ENCODE measurements around the gene LYST. TPM values are rescaled to one million over a fixed set of nuclear protein-coding genes. Genes with fewer than 3 reads are reported as not detected.

LYST gene
- total and polyA plus RNA-seq, 2 of the 8 experiments (the other 6 are each of a cell fraction or from before 2014, with no cell fraction given), result 0.29 to 0.58 TPM

DNA sequence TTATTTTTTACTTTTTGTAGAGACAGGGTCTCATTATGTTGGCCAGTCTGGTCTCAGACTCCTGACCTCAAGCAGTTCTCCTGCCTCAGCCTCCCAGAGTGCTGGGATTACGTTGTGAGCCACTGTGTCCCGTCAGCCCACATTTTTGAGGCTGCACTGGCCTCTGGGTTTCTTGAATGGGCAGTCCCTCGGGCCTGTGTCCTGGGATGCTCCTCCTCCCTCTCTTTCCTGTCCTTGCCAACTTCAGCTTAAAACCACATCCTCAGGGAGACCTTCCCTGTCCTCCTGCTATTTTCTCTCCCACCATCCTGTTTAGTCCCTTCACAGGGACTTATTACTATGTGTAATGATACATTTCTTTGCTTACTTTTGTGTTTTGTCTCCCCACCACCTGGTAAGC lies 31.4 kb upstream of the LYST start:
- no peak overlapping the region for H3K4ac ChIP-seq (replicated peaks; ENCODE audit: insufficient read length, low read depth, low read length)
- H4K91ac ChIP-seq (replicated peaks; ENCODE audit: insufficient read length, low read length), result peak overlapping the region; percentile 32
- H2BK20ac ChIP-seq (ENCODE audit: low read length), result no peak overlapping the region
- H3K4me3 ChIP-seq (ENCODE audit: extremely low read depth in 1 of 4, insufficient read depth in 2 of 4, low read depth in 3 of 4, low read length in 4 of 4), result no peak overlapping the region
- H3K79me2 ChIP-seq (ENCODE audit: control insufficient read depth in 1 of 2, insufficient read depth in 2 of 2, low read length in 2 of 2), result no peaks in the 10 kb centered on the region
- POLR2A ChIA-PET (ENCODE audit: partially characterized antibody), result no interaction called here
- no peak overlapping the region for H4K5ac ChIP-seq (ENCODE audit: insufficient read length, low read depth, low read length)
- no peak overlapping the region for H3K9ac ChIP-seq (replicated peaks in 1 of 4; ENCODE audit: extremely low read depth in 1 of 4, low read depth in 3 of 4, low read length in 3 of 4)
- no peak overlapping the region for H2BK15ac ChIP-seq (ENCODE audit: low read length)
- no peak overlapping the region for H2BK5ac ChIP-seq (ENCODE audit: low read depth, low read length)
- FAIRE-seq, result no peak
- 92% methylated on average over 3 of the region's 3 CpGs; no CpG with 5 or more reads in 1 of the 2 experiments for WGBS, 2 experiments (ENCODE audit: extremely low coverage in 1 of 2, insufficient coverage in 1 of 2, insufficient read length in 1 of 2, insufficient replicate concordance in 2 of 2, low coverage in 1 of 2, low lambda C conversion rate in 2 of 2, missing lambda C conversion rate in 1 of 2)
- no peaks in the 10 kb centered on the region for H3K27me3 ChIP-seq (replicated peaks in 1 of 4; ENCODE audit: control insufficient read depth in 3 of 4, extremely low read depth in 1 of 4, insufficient read depth in 3 of 4, low read length in 3 of 4)
- H3K4me1 ChIP-seq (replicated peaks in 1 of 4; ENCODE audit: control insufficient read depth in 3 of 4, insufficient read depth in 4 of 4, low read length in 3 of 4), result no peaks in the 10 kb centered on the region
- no peak overlapping the region for H3K18ac ChIP-seq (ENCODE audit: extremely low read depth, low read length)
- DNase-seq (ENCODE audit: low read depth in 1 of 2, low spot score in 2 of 2), result no peak
- no peak overlapping the region for H3K4me2 ChIP-seq (ENCODE audit: insufficient read depth in 1 of 2, low read depth in 2 of 2, low read length in 2 of 2)
- no peak overlapping the region for H2BK12ac ChIP-seq (ENCODE audit: low read depth, low read length)
- CTCF ChIA-PET (ENCODE audit: partially characterized antibody), result no interaction called here
- no peak overlapping the region for H3K27ac ChIP-seq (ENCODE audit: low read depth, low read length)
- H2AK5ac ChIP-seq (ENCODE audit: low read depth, low read length), result no peak overlapping the region
- H3K79me1 ChIP-seq (ENCODE audit: low read depth, low read length), result no peaks in the 10 kb centered on the region
- H2AFZ ChIP-seq (ENCODE audit: low read length), result no peak overlapping the region
- no peak overlapping the region for H3K14ac ChIP-seq (ENCODE audit: insufficient read length)
- H3K36me3 ChIP-seq (ENCODE audit: control insufficient read depth in 2 of 4, insufficient read depth in 4 of 4, low read length in 3 of 4), result no peaks in the 10 kb centered on the region
- H2BK120ac ChIP-seq (replicated peaks; ENCODE audit: low read depth, low read length), result no peak overlapping the region
- H3K56ac ChIP-seq (replicated peaks; ENCODE audit: insufficient read length, low read depth, low read length), result no peak overlapping the region
- no peak overlapping the region for H3K23ac ChIP-seq (ENCODE audit: insufficient read length)
- no peaks in the 10 kb centered on the region for H3K9me3 ChIP-seq (ENCODE audit: insufficient read depth in 2 of 2, low read depth in 1 of 2, low read length in 1 of 2)
- H3K23me2 ChIP-seq (ENCODE audit: low read depth, low read length), result no peaks in the 10 kb centered on the region; the same call in 1 of the 2 replicates
- H4K20me1 ChIP-seq (replicated peaks in 1 of 2; ENCODE audit: control insufficient read depth in 1 of 2, insufficient read depth in 2 of 2, low read length in 2 of 2), result no peaks in the 10 kb centered on the region
- no peak overlapping the region for H4K8ac ChIP-seq (ENCODE audit: extremely low read depth, insufficient read depth, low read length)
- TF ChIP-seq NANOG (IDR thresholded peaks at IDR 0.05; ENCODE audit: insufficient read depth, low read depth, low read length, poor library complexity, severe bottlenecking), result no peak
- no peak for TF ChIP-seq RFX5 (IDR thresholded peaks at IDR 0.05; ENCODE audit: borderline replicate concordance, low read depth, low read length)
- no peak for TF ChIP-seq SIN3A (conservative IDR thresholded peaks at IDR 0.05 in 1 of 2, IDR thresholded peaks at IDR 0.05 in 1 of 2; ENCODE audit: low read depth in 1 of 2, low read length in 2 of 2)
- TF ChIP-seq POLR2A (IDR thresholded peaks at IDR 0.05; ENCODE audit: control extremely low read depth in 1 of 2, low read depth in 2 of 2, low read length in 2 of 2), result no peak
- no peak for TF ChIP-seq SP1 (IDR thresholded peaks at IDR 0.05; ENCODE audit: low read depth, low read length)
- TF ChIP-seq JUND (IDR thresholded peaks at IDR 0.05; ENCODE audit: low read length), result no peak
- TF ChIP-seq JUN (IDR thresholded peaks at IDR 0.05; ENCODE audit: low read depth, low read length), result no peak
- TF ChIP-seq BCL11A (IDR thresholded peaks at IDR 0.05; ENCODE audit: low read depth in 2 of 2, low read length in 2 of 2), result no peak
- no peak for TF ChIP-seq NRF1 (IDR thresholded peaks at IDR 0.05; ENCODE audit: low read depth, low read length)
- TF ChIP-seq SUZ12 (IDR thresholded peaks at IDR 0.05; ENCODE audit: low read length), result no peak

Data from H1 (cell line).